DMS114 treated with DMSO at 0.1 percent for 48 hours (cell line): ENCODE results near the gene MANEAL.

Experiments
- DNase-seq: peaks from one replicate; lab custom pipeline; 2025; ENCODE audit not compliant: unreplicated experiment; lab: John Stamatoyannopoulos, UW

The MANEAL gene

DNA sequence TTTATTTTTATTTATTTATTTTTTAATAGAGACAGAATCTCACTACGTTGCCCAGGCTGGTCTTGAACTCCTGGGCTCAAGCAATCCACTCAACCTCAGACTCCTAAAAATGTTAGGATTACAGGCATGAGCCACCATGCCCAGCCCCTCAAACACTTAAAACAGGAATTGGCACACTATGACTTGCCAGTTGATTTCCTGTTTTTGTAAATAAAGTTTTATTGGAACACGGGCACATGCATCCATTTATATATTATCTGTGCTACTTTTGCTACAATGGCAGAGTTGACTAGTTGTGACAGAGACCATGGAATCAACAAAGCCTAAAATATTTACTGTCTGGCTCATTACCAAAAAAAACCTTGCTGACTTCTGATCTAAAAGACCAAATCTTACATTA is 30.4 kb downstream of the MANEAL start:
- no peak for DNase-seq

GRCh38 chr1:37825506-37825905 is 31.9 kb downstream of the MANEAL start:
- DNase-seq = no peak

DNA sequence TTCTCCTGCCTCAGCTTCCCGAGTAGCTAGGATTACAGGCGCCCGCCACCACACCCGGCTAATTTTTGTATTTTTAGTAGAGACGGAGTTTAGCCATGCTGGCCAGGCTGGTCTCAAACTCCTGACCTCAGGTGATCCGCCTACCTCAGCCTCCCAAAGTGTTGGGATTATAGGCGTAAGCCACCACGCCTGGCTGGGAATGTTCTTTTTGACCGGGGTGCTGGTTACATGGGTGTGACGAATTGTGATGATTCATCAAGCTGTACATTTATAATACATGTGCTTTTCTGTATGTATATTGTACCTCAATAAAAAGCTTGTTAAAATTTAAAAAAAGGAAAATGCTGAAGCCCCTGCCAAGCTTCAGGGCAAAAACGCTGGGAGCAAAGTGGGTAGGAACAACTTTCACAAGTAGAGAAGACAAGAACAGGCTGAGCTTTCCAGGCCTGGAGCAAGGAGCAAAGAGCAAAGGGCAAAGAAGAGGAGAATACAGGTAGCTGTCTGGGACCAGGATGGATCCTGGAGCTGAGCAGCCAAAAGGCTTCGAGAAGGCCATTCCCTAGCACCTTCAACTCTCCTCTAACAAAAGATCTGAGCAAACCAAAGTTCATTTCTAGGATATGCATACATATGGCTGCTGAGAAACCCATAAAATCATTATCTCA is 34.9 kb downstream of the MANEAL start:
- DNase-seq = no peak

DNA sequence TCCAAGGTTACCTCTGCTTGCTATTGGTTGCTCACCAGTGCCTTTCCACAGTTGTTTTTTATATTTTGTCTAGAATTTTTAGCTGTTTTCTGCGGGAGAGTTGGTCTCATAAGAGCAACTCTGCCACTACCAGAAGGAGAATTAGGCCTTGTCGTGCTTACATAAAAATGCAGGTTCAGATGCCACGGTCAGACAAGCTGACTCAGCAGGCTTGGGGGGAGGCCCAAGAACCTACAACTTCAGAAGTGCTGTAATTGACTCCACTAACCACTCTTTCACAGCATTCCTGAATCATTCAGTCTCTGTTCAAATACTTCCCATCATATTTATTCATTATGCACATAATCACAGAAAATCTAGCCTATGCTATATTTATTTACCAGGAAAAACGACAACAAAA is 37.5 kb downstream of the MANEAL start:
- no peak for DNase-seq

DNA sequence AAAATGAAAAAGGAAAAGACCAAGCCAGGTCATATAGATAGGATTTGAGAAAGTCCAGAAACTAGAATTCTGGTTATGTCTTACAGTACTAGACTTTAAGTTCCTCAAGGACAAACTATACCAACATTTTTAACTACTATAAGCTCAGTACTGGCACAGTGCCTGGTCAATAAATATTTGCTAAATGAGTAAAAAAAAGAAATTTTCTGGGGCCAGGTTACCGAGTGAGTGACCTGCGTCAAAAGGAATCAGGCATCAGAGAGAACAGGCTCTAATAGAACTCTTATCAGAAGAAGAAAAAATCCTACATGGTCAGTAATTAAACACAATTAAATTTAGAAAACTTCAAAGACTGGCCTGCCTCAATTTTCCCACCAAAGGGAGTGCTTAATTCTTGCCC is 38.2 kb downstream of the MANEAL start:
- DNase-seq = no peak

- DNase-seq = no peak
Observed at GRCh38 chr1:37836788-37837187, 43.1 kb downstream of the MANEAL start.

DNA sequence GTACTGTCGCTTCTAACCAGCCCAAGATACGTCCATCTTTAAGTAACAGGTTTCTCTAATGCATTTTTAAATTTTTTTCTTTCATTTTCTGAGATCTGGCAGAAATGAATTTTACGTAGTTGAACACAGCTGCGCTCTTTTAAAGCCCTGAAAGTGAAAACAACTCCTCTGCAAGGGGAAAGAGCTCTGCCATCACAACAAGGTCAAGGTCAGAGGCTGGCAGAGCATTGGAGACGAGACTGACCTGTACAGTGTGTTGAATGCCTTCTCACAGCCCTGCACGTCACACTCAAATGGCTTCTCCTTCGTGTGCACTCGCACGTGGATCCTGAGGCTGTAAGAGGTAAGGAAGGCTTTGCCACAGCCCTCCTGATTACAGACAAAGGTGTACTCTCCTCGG is 46.0 kb downstream of the MANEAL start:
- DNase-seq = no peak

DNA sequence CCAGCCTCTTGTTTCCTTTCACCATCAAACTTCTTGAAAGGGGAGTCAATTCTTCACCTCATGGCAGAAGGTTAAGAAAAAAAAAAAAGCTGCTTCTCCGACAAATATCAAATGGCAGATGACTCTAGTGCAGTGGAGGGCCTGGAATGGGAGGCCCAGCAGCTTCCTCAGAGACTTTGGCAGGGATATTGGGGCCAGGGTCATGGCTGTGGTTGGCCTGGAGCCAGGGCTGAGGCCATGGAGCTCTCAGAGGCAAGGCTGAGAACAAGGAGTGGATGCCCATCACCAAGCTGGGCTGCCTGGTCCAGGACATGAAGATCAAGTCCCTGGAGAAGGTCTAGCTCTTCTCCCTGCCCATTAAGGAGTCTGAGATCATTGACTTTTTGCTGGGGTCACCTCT is 47.1 kb downstream of the MANEAL start:
- no peak for DNase-seq

DNA sequence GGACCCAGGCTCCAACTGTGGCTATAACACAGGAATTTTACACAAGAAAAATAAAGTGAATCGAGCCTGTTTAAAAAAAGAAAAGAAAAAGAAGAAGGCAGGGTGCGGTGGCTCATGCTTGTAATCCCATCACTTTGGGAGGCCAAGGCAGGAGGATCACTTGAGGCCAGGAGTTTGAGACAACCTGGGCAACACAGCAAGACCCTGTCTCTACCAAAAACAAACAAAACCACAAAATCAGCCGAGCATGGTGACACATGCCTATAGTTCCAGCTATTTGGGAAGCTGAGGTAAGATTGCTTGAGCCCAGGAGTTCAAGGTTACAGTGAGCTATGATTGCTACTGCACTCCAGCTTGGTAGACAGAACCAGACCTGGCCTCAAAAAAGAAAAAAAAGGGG is 48.0 kb downstream of the MANEAL start:
- DNase-seq = no peak

DNA sequence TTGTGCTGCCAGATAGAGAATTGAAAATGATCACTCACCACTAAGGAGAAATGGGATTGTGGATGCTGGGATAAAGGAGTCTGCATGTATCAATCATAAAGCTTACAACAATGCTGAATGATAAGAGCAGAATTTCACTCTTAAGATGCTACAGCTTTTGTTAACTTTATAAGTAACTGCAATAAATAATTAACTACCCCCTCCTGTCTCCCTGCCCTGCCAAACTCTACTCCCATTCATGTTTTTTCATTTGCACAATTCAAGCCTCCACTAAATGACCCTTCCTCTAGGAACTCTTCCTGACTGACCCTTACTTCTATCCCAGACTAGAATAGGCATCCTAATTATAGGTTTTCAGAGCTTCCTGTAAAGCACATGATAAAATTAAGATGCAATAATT is 50.9 kb downstream of the MANEAL start:
- no peak for DNase-seq

GRCh38 chr1:37845049-37845646 is 51.5 kb downstream of the MANEAL start:
- DNase-seq = no peak

- no peak for DNase-seq
Observed at GRCh38 chr1:37845786-37846185, 52.1 kb downstream of the MANEAL start.

DNA sequence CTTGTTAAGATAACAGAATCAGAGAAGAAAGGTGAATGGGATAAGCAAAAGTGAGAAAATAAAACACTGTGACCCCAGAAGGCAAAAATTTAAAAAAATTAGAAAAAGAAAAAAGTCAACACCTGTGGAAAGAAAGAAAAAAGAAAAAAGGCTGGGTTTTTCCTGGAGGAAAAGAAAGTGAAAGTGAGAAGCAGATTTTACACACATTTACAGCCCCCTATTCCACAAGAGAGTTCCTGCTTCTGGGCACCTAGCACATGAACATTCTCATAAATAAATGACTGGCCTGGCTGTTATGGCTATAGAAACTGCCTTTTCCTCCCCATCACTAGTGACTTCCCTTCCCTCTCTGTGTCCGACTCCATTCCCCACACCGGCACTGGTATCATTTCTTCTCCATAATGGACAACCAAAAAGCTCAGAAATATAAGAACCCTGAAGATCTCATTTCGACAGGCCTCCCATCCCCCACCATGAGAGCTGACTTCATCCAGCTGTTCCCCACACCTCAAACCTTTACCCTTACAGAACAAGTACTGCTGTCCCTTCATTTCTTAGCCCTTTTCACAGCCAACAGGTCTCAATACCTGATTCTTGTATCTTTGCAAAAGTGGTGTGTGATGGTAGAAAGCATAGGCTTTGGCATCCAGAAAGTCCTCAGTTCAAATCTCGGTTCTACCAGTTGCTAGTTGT is 53.1 kb downstream of the MANEAL start:
- no peak for DNase-seq

DNA sequence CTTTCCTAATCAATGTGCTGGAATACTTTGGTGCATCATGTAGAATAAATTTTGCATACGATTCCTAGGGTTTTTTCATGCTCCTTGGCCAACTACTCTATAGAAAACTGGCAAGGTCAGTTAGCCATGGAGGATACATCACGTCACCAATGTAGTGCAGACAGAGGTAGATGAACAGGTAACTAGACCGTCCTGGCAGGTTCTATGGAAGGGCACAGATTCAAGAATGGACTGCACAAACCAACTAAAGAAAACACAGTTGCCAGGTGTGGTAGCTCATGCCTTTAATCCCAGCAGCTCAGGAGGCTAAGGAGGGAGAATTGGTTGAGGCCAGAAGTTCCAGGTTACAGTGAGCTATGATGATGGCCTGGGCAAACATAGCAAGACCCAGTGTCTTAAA is 55.8 kb downstream of the MANEAL start:
- no peak for DNase-seq

DNA sequence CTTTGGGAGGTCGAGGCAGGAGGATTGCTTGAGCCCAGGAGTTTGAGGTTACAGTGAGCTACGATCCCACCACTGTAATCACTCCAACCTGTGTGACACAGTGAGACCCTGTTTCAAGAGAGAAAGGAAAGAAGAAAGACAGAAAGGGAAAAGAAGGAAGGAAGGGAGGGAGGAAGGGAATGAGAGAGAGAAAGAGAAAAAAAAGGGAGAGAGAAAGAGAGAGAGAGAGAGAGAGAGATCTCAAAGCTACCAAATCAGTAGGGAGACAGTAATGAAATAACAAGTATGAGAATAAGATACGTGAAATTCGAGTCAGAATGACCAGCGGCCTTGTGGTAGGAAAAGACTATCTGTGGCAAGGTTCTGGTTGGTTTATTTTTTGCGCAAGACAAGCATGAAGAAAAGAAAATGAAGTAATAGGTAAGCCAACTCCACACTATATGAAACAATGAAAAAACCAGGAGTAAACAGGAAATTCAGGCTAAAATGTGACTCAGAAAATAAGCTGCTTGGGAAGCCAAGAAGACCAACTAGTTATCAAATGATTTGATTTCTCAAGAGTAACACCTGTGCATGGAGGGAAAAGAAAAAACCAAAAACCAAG is 56.8 kb downstream of the MANEAL start:
- no peak for DNase-seq
